K562 (cell line): ENCODE results near the gene TMEM143. TPM values are rescaled to one million over a fixed set of nuclear protein-coding genes. Genes with fewer than 3 reads are reported as not detected.

Experiments
- ADNP ChIP-seq: fragments of 200-800 bp; sonication (Bioruptor generic); IDR thresholded peaks from 2 replicates; pipeline ENCODE4 v1.6.1; 2016; ENCODE audit warnings: missing genetic modification characterization, missing compliant biosample characterization
- CBX5 ChIP-seq: IDR thresholded peaks from 2 replicates; pipeline ENCODE4 v1.6.1; 2014; ENCODE audit warnings: low read depth, borderline replicate concordance
- FOXJ3 ChIP-seq: sonication (generic); formaldehyde crosslinking; IDR thresholded peaks from 2 replicates; pipeline ENCODE4 v1.4.0; 2020; ENCODE audit warnings: mild to moderate bottlenecking, missing genetic modification reagents
- GATAD2B ChIP-seq: fragments of 450-650 bp; IDR thresholded peaks from 2 replicates; pipeline ENCODE4 v1.6.1; 2017; ENCODE audit warnings: mild to moderate bottlenecking, borderline replicate concordance
- NCOR1 ChIP-seq: fragments of 450-650 bp; IDR thresholded peaks from 2 replicates; pipeline ENCODE4 v1.6.1; 2016; ENCODE audit warnings: mild to moderate bottlenecking, moderate library complexity
- PHF21A ChIP-seq: fragments of 450-650 bp; IDR thresholded peaks from 2 replicates; pipeline ENCODE4 v1.6.1; 2017; ENCODE audit warnings: low read depth, borderline replicate concordance
- PTRF ChIP-seq: fragments of 450-650 bp; IDR thresholded peaks from 2 replicates; pipeline ENCODE4 v1.6.1; 2016; ENCODE audit warnings: mild to moderate bottlenecking, missing genetic modification characterization, missing compliant biosample characterization
- RBM34 ChIP-seq: fragments of 200-400 bp; formaldehyde crosslinking; IDR thresholded peaks from 2 replicates; pipeline ENCODE4 v1.6.1; 2018; ENCODE audit warnings: low read length, borderline replicate concordance; ENCODE audit not compliant: insufficient read depth
- SRSF7 ChIP-seq: fragments of 200-400 bp; formaldehyde crosslinking; optimal IDR thresholded peaks from 2 replicates; pipeline ENCODE3; 2017; ENCODE audit warnings: mild to moderate bottlenecking, low read depth, low read length
- WHSC1 ChIP-seq: IDR thresholded peaks from one replicate; pipeline ENCODE4 v1.6.1; 2012; ENCODE audit warnings: low read length, control low read depth, inconsistent platforms
- ZBTB17 ChIP-seq: fragments of 450-650 bp; formaldehyde crosslinking; IDR thresholded peaks from 2 replicates; pipeline ENCODE4 v1.4.0; 2020; ENCODE audit warnings: mild to moderate bottlenecking
- ZEB2 ChIP-seq: fragments of 450-650 bp; IDR thresholded peaks from 2 replicates; pipeline ENCODE4 v1.6.1; 2016
- ZFP36 ChIP-seq: fragments of 150-350 bp; IDR thresholded peaks from 2 replicates; pipeline ENCODE4 v1.6.1; 2018; ENCODE audit warnings: low read length, low read depth; ENCODE audit not compliant: partially characterized antibody
- ZNF224 ChIP-seq: sonication (generic); formaldehyde crosslinking; IDR thresholded peaks from 2 replicates; pipeline ENCODE4 v1.8.0; 2022; ENCODE audit warnings: mild to moderate bottlenecking, missing genetic modification reagents
- ZNF324 ChIP-seq: fragments of 250-450 bp; sonication (Bioruptor Pico); IDR thresholded peaks from 2 replicates; pipeline ENCODE4 v1.4.0; 2020; ENCODE audit warnings: mild to moderate bottlenecking
- ZNF41 ChIP-seq: fragments of 250-450 bp; sonication (Bioruptor Pico); conservative IDR thresholded peaks from 2 replicates; pipeline ENCODE4 v1.4.0; 2020; ENCODE audit warnings: mild to moderate bottlenecking
- ZNF75A ChIP-seq: fragments of 450-650 bp; formaldehyde crosslinking; IDR thresholded peaks from 2 replicates; pipeline ENCODE4 v1.4.0; 2020; ENCODE audit warnings: mild to moderate bottlenecking
- ZNF76 ChIP-seq: fragments of 250-450 bp; sonication (Bioruptor Pico); IDR thresholded peaks from 2 replicates; pipeline ENCODE4 v1.4.0; 2020; ENCODE audit warnings: mild to moderate bottlenecking, moderate library complexity, borderline replicate concordance
- ZSCAN32 ChIP-seq: fragments of 450-650 bp; formaldehyde crosslinking; IDR thresholded peaks from 2 replicates; pipeline ENCODE4 v1.4.0; 2020; ENCODE audit warnings: mild to moderate bottlenecking, moderate library complexity
- ZZZ3 ChIP-seq: fragments of 450-650 bp; IDR thresholded peaks from 2 replicates; pipeline ENCODE4 v1.6.1; 2016; ENCODE audit warnings: antibody characterized with exemption, mild to moderate bottlenecking, moderate library complexity
- polyA plus RNA-seq, 8 experiments: library from polyadenylated mRNA; depleted of rRNA in 4 of 8; stranded (reverse) in 5 of 8; unstranded in 3 of 8; fragments of >200 nt; fragmentation: Nextera tagmentation in 2 of 8; fragmentation: Illumina TruSeq in 1 of 8; extraction: Ambion mirVana in 2 of 8; extraction: Trizol in 1 of 8; gene quantifications; 2 replicates each; pipeline versions ENCODE4 v1.2.1 to v1.2.3, GENCODE V29; 2011 to 2014; ENCODE audit warnings: inconsistent platforms in 1 of 8, missing spikeins in 1 of 8
- total RNA-seq, 7 experiments: library from RNA; depleted of rRNA in 6 of 7; stranded (reverse); fragments of >200 nt in 6 of 7; fragmentation: Illumina TruSeq in 2 of 7; extraction: Trizol in 2 of 7; gene quantifications; 2 replicates each; pipeline versions ENCODE4 v1.2.1 to v1.2.3, GENCODE V29; 2011 to 2021; ENCODE audit warnings: low replicate concordance in 1 of 7
- TF ChIP-seq, protein P1 (sequence below): fragments of 250-450 bp; sonication (Bioruptor Pico); IDR thresholded peaks from 2 replicates; pipeline ENCODE4 v1.9.0; 2021; ENCODE audit warnings: mild to moderate bottlenecking, inconsistent platforms
- TF ChIP-seq, protein P2 (sequence below): IDR thresholded peaks from 2 replicates; pipeline ENCODE4 v1.6.1; 2014; ENCODE audit warnings: antibody characterized with exemption
- TF ChIP-seq, protein P3 (sequence below): fragments of 450-650 bp; formaldehyde crosslinking; conservative IDR thresholded peaks from 2 replicates; pipeline ENCODE4 v1.4.0; 2022; ENCODE audit warnings: mild to moderate bottlenecking, missing genetic modification characterization
- TF ChIP-seq, protein P4 (sequence below): fragments of 450-650 bp; IDR thresholded peaks from 2 replicates; pipeline ENCODE4 v1.6.1; 2016

The TMEM143 gene
- total and polyA plus RNA-seq, 9 of the 15 experiments (the other 6 are each of a cell fraction or from before 2014, with no cell fraction given) = 0.66 to 8.8 (median 4.3) TPM

DNA sequence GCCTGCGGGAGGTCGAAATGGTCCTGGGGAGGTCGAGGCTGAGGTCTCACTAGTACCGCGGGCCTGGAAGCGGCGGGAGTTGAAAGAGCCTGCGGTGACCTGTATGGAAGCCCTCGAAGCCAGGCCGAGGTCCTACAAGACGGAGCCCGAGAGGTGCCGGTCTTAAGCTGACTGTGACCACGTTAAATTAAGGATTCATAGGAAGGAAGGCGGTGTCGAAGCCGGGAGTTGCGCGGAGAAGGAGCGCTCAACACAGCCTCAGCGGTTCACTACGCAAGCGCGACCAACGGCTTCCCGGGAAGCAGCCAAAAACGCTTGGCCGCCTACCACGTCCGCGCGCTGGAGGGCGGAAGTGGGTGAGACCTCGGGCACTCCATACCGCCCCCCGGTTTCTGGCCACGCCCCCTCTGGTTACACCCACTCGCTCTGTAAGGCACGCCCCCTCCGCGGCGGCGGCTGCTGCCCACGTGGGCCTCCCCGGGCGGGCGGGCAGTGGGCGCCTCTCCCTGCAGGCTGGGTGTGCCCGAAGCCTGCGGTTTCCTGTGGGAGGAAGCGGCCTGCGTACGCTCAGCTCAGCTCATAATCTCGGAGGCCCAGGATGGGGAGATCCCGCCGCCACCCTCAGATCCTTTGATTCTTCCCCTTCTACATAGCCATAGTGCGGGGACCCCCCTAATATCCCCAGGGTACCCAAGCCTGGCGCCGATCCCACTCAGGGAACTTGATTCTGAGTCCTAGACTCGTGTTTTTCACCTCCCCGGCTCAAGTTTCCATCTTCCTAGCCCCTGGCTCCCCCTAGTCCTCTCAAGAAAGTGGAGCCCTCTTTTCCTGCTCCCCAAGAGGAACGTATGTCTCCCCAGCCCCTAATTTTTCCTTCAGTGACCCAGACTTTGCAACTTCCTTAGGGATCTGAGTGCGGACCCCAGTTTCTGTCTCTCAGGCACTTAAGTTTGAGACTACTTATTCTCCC, 41.8 kb downstream of the TMEM143 start (continued):
- TF ChIP-seq, protein P1, sequence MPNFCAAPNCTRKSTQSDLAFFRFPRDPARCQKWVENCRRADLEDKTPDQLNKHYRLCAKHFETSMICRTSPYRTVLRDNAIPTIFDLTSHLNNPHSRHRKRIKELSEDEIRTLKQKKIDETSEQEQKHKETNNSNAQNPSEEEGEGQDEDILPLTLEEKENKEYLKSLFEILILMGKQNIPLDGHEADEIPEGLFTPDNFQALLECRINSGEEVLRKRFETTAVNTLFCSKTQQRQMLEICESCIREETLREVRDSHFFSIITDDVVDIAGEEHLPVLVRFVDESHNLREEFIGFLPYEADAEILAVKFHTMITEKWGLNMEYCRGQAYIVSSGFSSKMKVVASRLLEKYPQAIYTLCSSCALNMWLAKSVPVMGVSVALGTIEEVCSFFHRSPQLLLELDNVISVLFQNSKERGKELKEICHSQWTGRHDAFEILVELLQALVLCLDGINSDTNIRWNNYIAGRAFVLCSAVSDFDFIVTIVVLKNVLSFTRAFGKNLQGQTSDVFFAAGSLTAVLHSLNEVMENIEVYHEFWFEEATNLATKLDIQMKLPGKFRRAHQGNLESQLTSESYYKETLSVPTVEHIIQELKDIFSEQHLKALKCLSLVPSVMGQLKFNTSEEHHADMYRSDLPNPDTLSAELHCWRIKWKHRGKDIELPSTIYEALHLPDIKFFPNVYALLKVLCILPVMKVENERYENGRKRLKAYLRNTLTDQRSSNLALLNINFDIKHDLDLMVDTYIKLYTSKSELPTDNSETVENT (CRISPR knock-in tag) = peak; percentile 58; the same call in 1 of the 2 replicates
- TF ChIP-seq, protein P2, sequence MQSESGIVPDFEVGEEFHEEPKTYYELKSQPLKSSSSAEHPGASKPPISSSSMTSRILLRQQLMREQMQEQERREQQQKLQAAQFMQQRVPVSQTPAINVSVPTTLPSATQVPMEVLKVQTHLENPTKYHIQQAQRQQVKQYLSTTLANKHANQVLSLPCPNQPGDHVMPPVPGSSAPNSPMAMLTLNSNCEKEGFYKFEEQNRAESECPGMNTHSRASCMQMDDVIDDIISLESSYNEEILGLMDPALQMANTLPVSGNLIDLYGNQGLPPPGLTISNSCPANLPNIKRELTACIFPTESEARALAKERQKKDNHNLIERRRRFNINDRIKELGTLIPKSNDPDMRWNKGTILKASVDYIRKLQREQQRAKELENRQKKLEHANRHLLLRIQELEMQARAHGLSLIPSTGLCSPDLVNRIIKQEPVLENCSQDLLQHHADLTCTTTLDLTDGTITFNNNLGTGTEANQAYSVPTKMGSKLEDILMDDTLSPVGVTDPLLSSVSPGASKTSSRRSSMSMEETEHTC = peak; percentile 59; the same call in 1 of the 2 replicates
- TF ChIP-seq PHF21A = no peak
- no peak for TF ChIP-seq WHSC1
- peak; percentile 60; the same call in 1 of the 2 replicates for TF ChIP-seq ZSCAN32 (CRISPR knock-in tag)
- TF ChIP-seq, protein P3, sequence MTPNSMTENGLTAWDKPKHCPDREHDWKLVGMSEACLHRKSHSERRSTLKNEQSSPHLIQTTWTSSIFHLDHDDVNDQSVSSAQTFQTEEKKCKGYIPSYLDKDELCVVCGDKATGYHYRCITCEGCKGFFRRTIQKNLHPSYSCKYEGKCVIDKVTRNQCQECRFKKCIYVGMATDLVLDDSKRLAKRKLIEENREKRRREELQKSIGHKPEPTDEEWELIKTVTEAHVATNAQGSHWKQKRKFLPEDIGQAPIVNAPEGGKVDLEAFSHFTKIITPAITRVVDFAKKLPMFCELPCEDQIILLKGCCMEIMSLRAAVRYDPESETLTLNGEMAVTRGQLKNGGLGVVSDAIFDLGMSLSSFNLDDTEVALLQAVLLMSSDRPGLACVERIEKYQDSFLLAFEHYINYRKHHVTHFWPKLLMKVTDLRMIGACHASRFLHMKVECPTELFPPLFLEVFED (CRISPR knock-in tag) = no peak; the same call in 1 of the 2 replicates
- no peak for TF ChIP-seq ZFP36
- TF ChIP-seq NCOR1 = no peak; the same call in 1 of the 2 replicates
- peak; percentile 44 for TF ChIP-seq ZBTB17 (CRISPR knock-in tag)
- TF ChIP-seq RBM34 = no peak
- no peak for TF ChIP-seq ZNF41 (CRISPR knock-in tag)
- TF ChIP-seq ZNF76 (CRISPR knock-in tag) = no peak
- no peak for TF ChIP-seq ZNF75A (CRISPR knock-in tag)
- no peak; the same call in 1 of the 2 replicates for TF ChIP-seq GATAD2B
- TF ChIP-seq ZEB2 = no peak
- TF ChIP-seq ZZZ3 = no peak
- TF ChIP-seq ZNF224 = no peak
- TF ChIP-seq, protein P4, sequence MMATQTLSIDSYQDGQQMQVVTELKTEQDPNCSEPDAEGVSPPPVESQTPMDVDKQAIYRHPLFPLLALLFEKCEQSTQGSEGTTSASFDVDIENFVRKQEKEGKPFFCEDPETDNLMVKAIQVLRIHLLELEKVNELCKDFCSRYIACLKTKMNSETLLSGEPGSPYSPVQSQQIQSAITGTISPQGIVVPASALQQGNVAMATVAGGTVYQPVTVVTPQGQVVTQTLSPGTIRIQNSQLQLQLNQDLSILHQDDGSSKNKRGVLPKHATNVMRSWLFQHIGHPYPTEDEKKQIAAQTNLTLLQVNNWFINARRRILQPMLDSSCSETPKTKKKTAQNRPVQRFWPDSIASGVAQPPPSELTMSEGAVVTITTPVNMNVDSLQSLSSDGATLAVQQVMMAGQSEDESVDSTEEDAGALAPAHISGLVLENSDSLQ = no peak
- no peak for TF ChIP-seq PTRF
- no peak for TF ChIP-seq CBX5
- TF ChIP-seq ADNP = no peak
- TF ChIP-seq SRSF7 = no peak
- no peak for TF ChIP-seq FOXJ3
- no peak for TF ChIP-seq ZNF324 (CRISPR knock-in tag)
